RWPE1 (cell line): ENCODE measurements around the gene CPNE1.

Experiments used
- CTCF ChIA-PET: fragments of 350-600 bp; sonication (Branson Sonifier 250); formaldehyde crosslinking; extraction: SDS; loops from one replicate; lab custom pipeline; 2021; lab: Yijun Ruan, JAX
- POLR2A ChIA-PET: fragments of 400-600 bp; formaldehyde crosslinking; extraction: SDS; loops from one replicate; lab custom pipeline; 2020; ENCODE audit warnings: antibody characterized with exemption; ENCODE audit not compliant: low non-redundant PET; lab: Yijun Ruan, JAX
- DNase-seq: peaks from one replicate; pipeline ENCODE4 v3.0.0; 2012; ENCODE audit warnings: low spot score
- H3K27ac ChIP-seq: fragments of 450-650 bp; 2 replicates; pipeline ENCODE4 v1.5.1; 2017
- TF ChIP-seq, protein P1 (sequence below): fragments of 450-650 bp; conservative IDR thresholded peaks from 2 replicates; pipeline ENCODE4 v1.5.1; 2017; ENCODE audit warnings: low read depth, mild to moderate bottlenecking

CPNE1 gene

DNA sequence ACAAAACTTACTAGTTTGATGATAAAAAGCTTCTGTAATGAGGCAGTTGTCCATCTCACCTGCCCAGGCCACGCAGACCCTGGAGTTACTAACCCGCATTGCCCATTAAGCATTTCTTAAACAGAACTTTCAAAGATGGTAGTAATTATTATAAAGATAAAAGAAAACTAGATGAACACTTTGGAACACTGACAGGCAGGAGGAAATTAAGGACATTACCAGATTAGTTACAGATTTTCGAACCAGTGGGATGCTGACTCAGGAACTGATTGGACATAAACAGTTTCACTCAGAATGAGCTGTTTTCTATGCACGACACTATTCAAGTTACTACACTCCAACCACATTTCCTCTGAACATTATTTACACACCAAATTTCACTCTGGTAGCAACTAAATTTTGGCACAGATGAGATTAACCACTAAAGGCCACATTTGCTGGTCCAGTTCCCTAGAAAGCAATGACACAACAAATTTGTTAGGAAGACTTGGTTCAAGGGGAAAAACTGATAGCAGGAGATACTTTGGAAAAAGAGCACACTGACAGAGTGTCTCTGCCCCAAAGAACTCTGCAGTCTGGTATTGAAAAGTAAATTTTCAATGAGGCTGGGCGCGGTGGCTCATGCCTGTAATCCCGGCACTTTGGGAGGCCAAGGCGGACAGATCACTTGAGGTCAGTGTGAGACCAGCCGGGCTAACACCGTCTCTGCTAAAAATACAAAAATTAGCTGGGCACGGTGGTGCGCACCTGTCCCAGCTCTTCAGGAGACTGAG is 37.5 kb upstream of the CPNE1 start:
- CTCF ChIA-PET, result interaction anchor here (0.5 to 1.4 kb wide), 6 partner anchors 10 to 689 kb away, joined by 3 to 4 read pairs (median 3); no protein-coding TSS in a partner anchor

DNA sequence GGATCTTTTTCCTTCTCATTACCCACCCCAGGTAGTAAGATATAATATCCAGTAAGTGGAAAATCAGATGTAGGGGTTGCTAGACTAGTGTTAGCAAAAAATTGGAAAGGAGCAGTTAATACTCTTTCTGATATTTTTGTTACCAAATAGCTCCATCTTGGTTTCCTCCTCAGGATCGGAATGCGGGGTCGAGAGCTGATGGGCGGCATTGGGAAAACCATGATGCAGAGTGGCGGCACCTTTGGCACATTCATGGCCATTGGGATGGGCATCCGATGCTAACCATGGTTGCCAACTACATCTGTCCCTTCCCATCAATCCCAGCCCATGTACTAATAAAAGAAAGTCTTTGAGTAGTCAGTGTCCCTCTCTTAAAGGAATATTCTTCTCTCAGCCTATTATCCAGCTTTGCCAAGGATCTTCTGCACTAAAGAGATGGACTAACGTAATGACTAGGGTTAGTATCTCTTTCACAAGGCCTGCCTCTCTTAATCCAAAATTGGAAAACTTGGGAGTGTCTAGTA is 36.0 kb upstream of the CPNE1 start:
- ChIA-PET POLR2A (no interaction called here), CTCF (interaction anchor here (0.5 to 0.7 kb wide), 3 partner anchors 70 to 1588 kb away, joined by 3 read pairs; no protein-coding TSS in a partner anchor)
- peak overlapping the region; percentile 59 for H3K27ac ChIP-seq
- TF ChIP-seq, protein P1, sequence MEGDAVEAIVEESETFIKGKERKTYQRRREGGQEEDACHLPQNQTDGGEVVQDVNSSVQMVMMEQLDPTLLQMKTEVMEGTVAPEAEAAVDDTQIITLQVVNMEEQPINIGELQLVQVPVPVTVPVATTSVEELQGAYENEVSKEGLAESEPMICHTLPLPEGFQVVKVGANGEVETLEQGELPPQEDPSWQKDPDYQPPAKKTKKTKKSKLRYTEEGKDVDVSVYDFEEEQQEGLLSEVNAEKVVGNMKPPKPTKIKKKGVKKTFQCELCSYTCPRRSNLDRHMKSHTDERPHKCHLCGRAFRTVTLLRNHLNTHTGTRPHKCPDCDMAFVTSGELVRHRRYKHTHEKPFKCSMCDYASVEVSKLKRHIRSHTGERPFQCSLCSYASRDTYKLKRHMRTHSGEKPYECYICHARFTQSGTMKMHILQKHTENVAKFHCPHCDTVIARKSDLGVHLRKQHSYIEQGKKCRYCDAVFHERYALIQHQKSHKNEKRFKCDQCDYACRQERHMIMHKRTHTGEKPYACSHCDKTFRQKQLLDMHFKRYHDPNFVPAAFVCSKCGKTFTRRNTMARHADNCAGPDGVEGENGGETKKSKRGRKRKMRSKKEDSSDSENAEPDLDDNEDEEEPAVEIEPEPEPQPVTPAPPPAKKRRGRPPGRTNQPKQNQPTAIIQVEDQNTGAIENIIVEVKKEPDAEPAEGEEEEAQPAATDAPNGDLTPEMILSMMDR, result no peak
- DNase-seq, result peak; percentile 45

More for the DNA sequence above, 37.5 kb upstream of the CPNE1 start:
- H3K27ac ChIP-seq, result peak overlapping the region; percentile 59
- no peak for DNase-seq
- TF ChIP-seq, protein P1, result no peak
- POLR2A ChIA-PET, result interaction anchor here (0.6 to 1.4 kb wide), 2 partner anchors 40 to 263 kb away, joined by 3 read pairs; partner anchors contain the start of gene RBM39

DNA sequence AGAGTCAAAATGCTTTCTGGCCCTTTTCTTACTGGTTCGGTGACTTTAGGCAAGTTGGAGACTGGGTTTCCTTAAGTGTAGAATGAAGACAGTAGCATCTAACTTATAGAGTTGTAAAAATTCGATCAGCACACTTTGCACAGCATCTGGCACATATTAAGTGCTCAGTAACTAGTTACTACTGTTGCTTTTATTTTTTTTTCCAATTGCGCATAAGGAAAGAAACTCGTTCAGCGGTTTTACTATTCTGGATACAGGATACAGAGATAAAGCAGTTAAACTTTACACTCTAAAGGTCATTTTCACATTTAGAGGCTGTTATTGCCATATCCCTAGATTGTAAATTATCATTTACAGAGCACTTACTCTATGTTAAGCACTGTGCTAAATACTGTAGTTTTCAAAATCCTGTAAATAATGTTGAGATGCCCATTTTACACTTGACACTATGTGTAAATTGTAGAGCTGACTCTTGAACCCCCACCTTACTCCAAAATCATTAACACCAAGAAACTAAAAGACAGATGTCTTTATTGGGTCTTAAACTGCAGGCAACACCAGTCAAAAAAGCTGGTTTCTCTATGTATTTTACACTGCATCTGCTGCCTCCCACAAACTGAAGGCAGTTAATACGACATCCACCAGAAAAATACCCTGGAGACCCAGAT is 35.4 kb upstream of the CPNE1 start:
- no peak for DNase-seq
- POLR2A ChIA-PET, result no interaction called here
- H3K27ac ChIP-seq, result peak overlapping the region; percentile 92
- TF ChIP-seq, protein P1, result no peak
- CTCF ChIA-PET, result interaction anchor here (0.5 to 0.7 kb wide), 4 partner anchors 70 to 1589 kb away, joined by 3 read pairs; no protein-coding TSS in a partner anchor

DNA sequence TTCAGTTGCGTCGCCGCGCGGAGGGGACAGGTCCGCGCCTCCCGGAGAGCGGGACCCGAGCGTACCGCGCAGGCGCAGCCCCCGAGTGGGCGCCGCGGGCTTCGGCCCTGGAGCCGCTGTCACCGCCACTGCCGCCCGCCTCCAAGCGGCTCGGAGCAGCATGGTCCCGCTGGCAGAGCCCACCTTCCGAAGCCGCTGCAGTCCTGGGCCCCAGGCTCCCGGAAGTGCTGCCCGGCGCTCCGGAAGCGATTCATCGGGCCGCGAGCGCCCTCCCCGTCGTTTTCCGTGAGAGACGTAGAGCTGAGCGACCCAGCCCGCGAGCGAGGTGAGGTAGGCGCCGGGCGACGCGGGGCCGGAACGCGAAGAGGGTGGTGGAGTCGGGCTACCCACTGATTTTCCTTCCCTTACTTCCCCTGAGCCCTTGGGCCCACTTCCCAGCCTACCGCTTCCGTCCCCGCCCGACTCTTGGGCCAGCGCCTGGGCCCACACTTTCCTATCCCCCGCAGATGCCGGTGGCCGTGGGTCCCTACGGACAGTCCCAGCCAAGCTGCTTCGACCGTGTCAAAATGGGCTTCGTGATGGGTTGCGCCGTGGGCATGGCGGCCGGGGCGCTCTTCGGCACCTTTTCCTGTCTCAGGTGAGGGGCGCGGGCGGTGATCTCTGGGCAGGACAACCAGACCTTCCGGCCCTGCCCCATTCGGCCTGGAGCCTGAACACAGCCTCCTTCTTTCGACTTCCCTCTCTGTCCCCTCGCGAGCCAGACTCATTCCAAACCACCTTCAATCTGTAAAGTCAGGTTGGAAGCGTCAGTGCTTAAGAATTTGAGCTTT is 34.6 kb upstream of the CPNE1 start, which contains the start of the genes NFS1 and ROMO1:
Gene NFS1, minus strand, starts transcription at position 226 of the 830 bp plus-strand sequence. Its CDS starts 64 bp downstream, at position 162.
Gene ROMO1, plus strand, starts transcription at position 279 of the 830 bp plus-strand sequence. Its CDS starts 228 bp downstream, at position 507.
- ChIA-PET POLR2A (interaction anchor here (0.5 to 0.8 kb wide), 2 partner anchors 94 to 386 kb away, joined by 3 read pairs; no protein-coding TSS in a partner anchor), CTCF (interaction anchor here (0.7 kb wide), 2 partner anchors 10 to 235 kb away, joined by 3 read pairs; no protein-coding TSS in a partner anchor)
- peak; percentile 96 for DNase-seq
- TF ChIP-seq, protein P1, result no peak
- peak within 1 kb of the TSS; percentile 92 for H3K27ac ChIP-seq

DNA sequence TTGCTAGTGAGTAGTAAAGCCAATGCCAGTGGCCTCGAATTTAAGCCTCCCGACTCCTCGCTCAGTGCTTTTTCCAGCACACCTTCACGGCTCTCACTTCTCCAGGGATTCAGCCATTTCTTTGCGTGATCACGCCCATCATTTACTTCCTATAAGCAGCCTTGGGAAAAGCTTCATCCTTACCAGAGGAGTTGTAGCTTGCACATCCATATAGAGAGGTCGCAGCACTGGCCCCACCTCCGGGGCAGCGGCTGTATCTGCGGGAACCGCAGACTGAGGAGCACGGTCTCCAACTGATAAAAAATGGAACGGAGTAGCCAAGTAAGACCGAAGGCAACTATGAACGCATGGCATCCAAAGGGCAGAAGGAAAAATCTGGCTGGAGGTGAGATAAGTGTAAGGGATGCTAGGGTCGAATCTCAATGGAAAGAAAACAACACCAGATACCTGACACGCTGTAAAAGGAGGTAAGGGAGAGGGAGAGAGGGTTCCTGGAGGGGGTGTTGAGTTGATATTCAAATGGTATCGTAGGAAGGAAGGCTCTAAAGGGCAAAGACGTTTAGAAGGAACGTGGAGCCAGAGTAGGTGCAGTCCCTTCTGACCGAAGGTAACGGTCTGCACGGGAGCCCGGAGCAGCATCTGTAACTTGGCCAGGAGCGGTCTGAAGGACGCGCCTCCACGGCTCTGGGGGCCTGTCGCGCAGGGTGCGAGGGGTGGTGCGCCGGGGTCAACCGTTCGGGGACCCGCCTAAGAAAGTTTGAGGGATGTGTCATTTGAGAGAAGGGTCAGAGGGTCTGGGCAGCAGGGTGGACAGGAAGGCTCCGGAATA is 33.8 kb upstream of the CPNE1 start:
- CTCF ChIA-PET, result interaction anchor here (0.7 kb wide), 1 partner anchor 11 kb away, joined by 3 read pairs; no protein-coding TSS in a partner anchor
- TF ChIP-seq, protein P1, result no peak
- DNase-seq, result peak; percentile 65
- peak overlapping the region; percentile 92 for H3K27ac ChIP-seq
- POLR2A ChIA-PET, result interaction anchor here (0.8 kb wide), 1 partner anchor 387 kb away, joined by 3 read pairs; no protein-coding TSS in a partner anchor
